Stimulated activated CD4-positive, alpha-beta T cell treated with anti-CD3 and anti-CD28 coated beads, Interleukin-12 subunit alpha, Interleukin-12 subunit beta, amount 100 ng/mL, for 4 hours (primary cell): ENCODE data around the gene RRAGD.

Experiments
- DNase-seq: peaks from one replicate; pipeline ENCODE4 v3.0.0-alpha.2; 2020

Gene RRAGD

DNA sequence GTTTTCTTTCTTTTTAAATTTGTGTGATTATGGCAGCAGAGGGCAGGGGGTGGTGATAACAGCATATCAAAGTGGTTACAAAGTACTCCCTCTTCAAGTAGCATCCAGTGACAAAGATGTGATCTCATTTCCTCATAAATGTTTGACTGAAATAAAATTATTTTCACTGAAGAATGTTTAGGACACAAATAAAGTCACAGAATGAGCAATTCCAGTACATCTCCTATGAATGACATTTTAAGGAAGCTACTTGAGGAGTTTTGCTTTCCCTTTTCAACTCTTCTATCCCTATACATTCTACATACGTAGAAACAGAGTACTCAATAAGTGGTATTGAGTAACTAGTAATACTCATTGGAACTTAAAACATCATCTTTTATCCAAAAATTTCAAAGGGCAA lies 83.1 kb downstream of the RRAGD start:
- DNase-seq = no peak

DNA sequence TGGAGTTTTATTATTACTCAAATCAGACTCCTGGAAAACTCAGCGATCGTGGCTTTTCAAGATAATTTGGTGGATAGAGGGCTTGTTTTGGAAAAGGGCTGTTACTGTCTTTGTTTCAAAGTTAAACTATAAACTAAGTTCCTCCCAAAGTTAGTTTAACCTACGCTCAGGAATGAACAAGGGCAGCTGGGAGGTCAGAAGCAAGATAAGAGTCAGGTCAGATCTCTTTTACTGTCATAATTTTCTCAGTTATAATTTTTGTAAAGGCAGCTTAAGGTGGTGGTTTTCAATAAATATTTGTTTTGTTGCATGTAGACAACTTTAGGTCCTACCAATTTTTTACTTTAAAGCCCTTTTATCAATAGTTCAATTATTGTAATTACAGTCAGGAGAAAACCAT lies 87.8 kb downstream of the RRAGD start:
- no peak for DNase-seq

DNA sequence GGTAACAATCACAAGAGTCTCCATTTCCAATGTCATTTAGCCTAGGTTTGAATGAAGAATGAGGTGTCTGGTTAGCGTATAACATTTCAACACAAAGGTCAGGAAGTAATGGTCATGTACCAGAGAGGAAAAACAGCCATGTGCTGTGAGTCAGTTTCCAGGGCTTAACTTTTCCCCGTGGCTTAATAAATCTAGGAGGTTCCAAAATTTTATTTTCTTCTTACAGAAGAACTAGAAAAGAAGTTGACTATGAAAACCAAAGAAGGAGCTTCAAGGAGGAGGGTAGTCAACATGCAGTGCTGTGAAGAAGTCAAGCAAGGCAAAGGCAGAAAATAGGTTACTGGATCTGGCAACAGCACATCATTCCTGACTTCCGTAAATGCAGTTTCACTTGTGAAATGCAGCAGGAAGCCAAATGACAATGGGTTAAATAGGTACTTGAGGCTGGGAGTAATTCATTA lies 88.5 kb downstream of the RRAGD start:
- no peak for DNase-seq

DNA sequence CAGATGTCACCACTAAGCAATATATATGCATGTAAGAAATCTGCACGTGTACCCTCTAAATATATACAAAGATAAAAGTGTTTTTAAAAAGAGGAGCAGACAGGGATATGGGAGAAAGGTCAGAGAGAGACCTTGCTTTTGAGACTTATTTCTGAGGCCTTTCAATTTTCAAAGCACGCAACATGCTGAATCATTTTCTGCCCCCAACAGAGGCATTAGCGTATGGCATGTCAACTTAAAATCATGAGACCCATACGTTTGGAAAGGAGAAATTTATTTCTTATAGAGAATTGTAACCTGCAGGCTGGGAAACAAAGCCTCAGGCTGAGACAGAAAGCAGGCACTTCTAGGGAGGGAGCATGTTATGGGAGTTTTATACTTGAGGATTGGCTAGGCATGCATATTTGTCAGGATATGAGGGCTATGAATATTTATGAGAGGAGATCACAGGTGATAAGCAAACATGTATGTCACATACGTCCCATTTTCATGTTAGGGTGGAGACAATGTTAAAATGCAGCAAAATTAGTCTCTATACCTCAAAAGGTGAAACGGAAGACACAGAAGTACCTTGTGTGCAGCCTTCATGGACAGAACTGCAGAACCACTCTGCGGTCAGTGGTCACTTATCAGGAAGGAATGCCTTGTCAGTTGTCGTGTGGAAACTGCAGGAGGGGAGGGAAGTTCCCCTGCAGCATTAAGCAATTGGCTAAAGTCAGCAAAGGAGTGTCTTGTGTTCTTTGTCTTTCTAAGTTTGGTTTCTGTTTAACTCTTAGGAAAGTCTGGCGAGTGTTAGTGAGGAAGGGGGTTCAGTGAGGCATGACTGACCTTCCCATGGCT lies 90.7 kb downstream of the RRAGD start:
- no peak for DNase-seq

DNA sequence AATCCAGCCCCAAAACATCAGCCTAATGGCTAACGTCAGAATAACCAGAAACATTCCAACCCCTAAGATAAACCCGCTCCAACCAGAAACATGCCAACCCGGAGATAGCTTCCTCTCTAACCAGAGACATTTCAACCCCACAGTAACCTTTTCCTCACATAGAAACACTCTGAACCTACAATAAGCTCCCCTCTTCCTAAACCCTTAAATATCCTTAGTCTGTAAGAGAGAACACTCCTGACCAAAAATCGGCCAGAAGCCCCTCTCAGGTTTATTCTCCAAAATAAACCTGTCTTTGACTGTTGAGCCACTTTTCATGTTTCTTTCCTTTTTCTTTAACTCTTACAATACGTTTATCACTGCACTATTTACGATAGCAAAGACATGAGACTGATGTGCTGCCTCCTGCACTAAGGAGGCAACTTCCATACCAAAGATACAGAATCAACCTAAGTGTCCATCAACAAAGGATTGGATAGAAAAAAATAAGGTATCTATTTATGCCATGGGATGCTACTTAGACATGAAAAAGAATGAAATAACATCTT lies 92.0 kb downstream of the RRAGD start:
- no peak for DNase-seq

DNA sequence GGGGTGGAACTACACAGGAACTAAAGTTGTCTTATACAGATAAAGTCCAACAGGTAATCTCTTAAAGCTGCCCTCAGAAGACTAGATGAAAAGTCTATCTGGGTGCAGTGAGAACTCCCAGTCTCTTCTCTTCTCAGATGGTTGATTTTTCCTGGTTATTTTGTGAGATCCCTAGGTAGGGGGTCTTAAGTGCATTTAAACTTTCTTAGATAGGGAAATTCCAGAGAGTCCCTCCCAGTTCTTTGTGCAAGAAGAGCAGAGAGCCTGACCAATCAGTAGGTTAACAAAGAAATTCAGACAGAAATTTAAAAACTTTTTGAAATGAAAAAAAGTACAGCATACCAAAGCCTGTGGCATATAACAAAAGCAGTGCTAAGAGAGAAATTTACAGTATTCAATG lies 95.0 kb downstream of the RRAGD start:
- DNase-seq = no peak

DNA sequence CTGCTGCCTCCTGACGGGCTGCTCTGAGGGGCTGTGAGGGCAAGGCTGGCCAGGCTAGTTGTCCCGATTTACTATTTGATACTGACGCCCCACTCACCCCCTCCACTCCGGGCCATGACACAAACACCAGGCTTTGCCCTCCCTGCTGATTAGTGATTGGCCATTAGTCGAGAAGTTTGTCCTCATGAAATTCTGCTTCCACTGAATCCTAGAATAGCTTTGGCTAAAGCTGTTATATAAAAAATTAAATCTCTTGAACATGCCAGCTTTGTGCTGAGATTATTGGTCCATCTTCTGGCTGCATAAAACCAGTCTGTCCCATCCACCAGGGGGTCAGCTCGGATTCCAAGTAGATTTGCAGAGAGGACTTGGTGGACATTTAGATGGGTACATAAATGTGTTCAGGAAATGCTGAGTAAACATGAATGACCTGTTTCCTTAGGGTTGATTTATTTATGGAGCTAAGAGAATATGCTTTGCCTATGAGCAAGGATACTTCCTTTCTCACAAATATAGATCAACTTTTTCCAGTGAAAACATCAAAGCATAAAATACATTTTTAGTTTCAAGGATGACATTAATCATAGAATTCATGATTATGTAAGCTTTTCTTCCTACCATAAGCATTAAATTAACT lies 96.7 kb downstream of the RRAGD start, which contains the start of gene GABRR2:
Gene GABRR2 (minus strand): TSS at position 51 of the 637 bp plus-strand sequence. CDS start 134 bp downstream, outside the sequence.
- no peak for DNase-seq

DNA sequence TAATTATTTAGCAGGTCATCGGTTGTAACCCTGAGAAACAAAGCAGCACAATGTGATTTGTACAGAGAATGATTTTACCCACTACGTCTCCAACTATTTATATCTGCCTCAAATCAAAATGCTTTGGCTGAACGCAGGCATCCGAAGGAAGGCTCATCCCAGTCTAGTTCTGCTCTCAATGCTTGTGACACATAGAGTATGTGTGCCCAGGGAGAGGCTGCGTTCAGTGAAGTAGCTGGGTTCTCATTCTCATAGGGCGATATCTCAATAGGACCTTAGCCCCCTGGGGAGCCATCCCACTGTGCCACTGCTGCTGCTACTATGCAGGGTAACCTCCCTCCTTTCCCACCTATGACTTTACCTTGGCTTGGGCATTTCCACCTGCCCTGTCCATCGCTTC lies 97.4 kb downstream of the RRAGD start:
- DNase-seq = no peak
